GM12878 (cell line): Measurements from ENCODE around the gene MYRFL. TPM values are rescaled to one million over a fixed set of nuclear protein-coding genes. Genes with fewer than 3 reads are reported as not detected.

Experiments
- ATAC-seq: fragments of 200-7000 bp; cut with Tn5 transposase; 3 replicates; pipeline ENCODE4 v1.9.1; 2020; ENCODE audit warnings: mild to moderate bottlenecking, moderate library complexity
- BruUV-seq: library from RNA; stranded (reverse); fragments of 400-500 nt; replicated peaks from 2 replicates; lab custom pipeline; 2021; lab: Mats Ljungman, UMichigan
- CTCF ChIA-PET: fragments of 300-600 bp; sonication (Branson Sonifier 250); formaldehyde crosslinking; extraction: SDS; loops from one replicate; lab custom pipeline; 2021; ENCODE audit warnings: inconsistent platforms; lab: Yijun Ruan, JAX
- POLR2A ChIA-PET: fragments of 350-600 bp; formaldehyde crosslinking; extraction: SDS; loops from one replicate; lab custom pipeline; 2021; ENCODE audit warnings: inconsistent platforms; lab: Charles Lee
- RAD21 ChIA-PET: fragments of 300-600 bp; sonication (Branson Sonifier 250); formaldehyde crosslinking; loops from one replicate; lab custom pipeline; 2023; ENCODE audit warnings: antibody characterized with exemption; ENCODE audit not compliant: unreplicated experiment; lab: Charles Lee
- SMC1A ChIA-PET: fragments of 300-600 bp; sonication (Branson Sonifier 250); formaldehyde crosslinking; loops from one replicate; lab custom pipeline; 2023; ENCODE audit not compliant: unreplicated experiment, uncharacterized antibody; lab: Charles Lee
- DNase-seq: peaks from one replicate; pipeline ENCODE4 v3.0.0-alpha.2; 2011; ENCODE audit warnings: low read depth, low spot score
- FAIRE-seq: peaks from 3 replicates; lab custom pipeline; 2011; peaks lifted over from hg19 to GRCh38; lab: Jason Lieb, UNC
- H2AFZ ChIP-seq: 2 replicates; pipeline ENCODE4 v1.6.0; 2011; ENCODE audit warnings: low read depth, low read length, control low read depth; ENCODE audit not compliant: control insufficient read depth
- H3K27ac ChIP-seq: 2 replicates; pipeline ENCODE4 v1.5.1; 2011; ENCODE audit warnings: control low read depth; ENCODE audit not compliant: control insufficient read depth, insufficient read depth
- H3K27me3 ChIP-seq, 2 experiments: replicated peaks in 1 of 2; 2 replicates each; pipeline versions ENCODE4 v1.6.0 to v1.6.1; 2011; ENCODE audit warnings: low read length in 1 of 2; ENCODE audit not compliant: control insufficient read depth in 2 of 2, insufficient read depth in 2 of 2
- H3K36me3 ChIP-seq, 2 experiments: 2 replicates each; pipeline ENCODE4 v1.5.1; 2011; ENCODE audit warnings: low read length in 1 of 2; ENCODE audit not compliant: control insufficient read depth in 2 of 2, insufficient read depth in 2 of 2
- H3K4me1 ChIP-seq: 2 replicates; pipeline ENCODE4 v1.6.1; 2011; ENCODE audit warnings: mild to moderate bottlenecking, low read length, moderate library complexity, mixed read lengths; ENCODE audit not compliant: control insufficient read depth, insufficient read depth
- H3K4me2 ChIP-seq: 2 replicates; pipeline ENCODE4 v1.6.0; 2011; ENCODE audit warnings: control low read depth; ENCODE audit not compliant: control insufficient read depth, insufficient read depth
- H3K4me3 ChIP-seq: fragments of 200-600 bp; sonication (generic); 2 replicates; pipeline ENCODE4 v1.5.1; 2016
- H3K79me2 ChIP-seq: 2 replicates; pipeline ENCODE4 v1.6.0; 2011; ENCODE audit warnings: low read length; ENCODE audit not compliant: control insufficient read depth, insufficient read depth
- H3K9ac ChIP-seq: 2 replicates; pipeline ENCODE4 v1.8.0; 2011; ENCODE audit warnings: low read length, control low read depth, mixed read lengths; ENCODE audit not compliant: control insufficient read depth, insufficient read depth
- H3K9me3 ChIP-seq: replicated peaks from 3 replicates; pipeline ENCODE4 v1.5.1; 2011; ENCODE audit warnings: mild to moderate bottlenecking, low read length; ENCODE audit not compliant: control insufficient read depth, insufficient read depth
- H4K20me1 ChIP-seq: 2 replicates; pipeline ENCODE4 v1.6.0; 2011; ENCODE audit not compliant: control insufficient read depth, insufficient read depth
- CEBPZ ChIP-seq: fragments of 150-350 bp; IDR thresholded peaks from 2 replicates; pipeline ENCODE4 v1.6.1; 2016; ENCODE audit warnings: low read depth, low read length
- CHD1 ChIP-seq: IDR thresholded peaks from 2 replicates; pipeline ENCODE4 v1.6.1; 2012; ENCODE audit warnings: low read depth, low read length, improper control_type of control experiment
- FOXM1 ChIP-seq: IDR thresholded peaks from 2 replicates; pipeline ENCODE4 v1.6.1; 2012; ENCODE audit warnings: low read depth, mild to moderate bottlenecking, inconsistent platforms, low read length, moderate library complexity
- IRF5 ChIP-seq: fragments of 450-650 bp; IDR thresholded peaks from 2 replicates; pipeline ENCODE4 v1.6.1; 2017; ENCODE audit warnings: borderline replicate concordance
- KDM1A ChIP-seq: fragments of 200-600 bp; sonication (generic); IDR thresholded peaks from 2 replicates; pipeline ENCODE4 v1.6.1; 2016; ENCODE audit warnings: borderline replicate concordance
- NR2C1 ChIP-seq: fragments of 450-650 bp; IDR thresholded peaks from 2 replicates; pipeline ENCODE4 v1.6.1; 2017; ENCODE audit warnings: antibody characterized with exemption, mild to moderate bottlenecking, moderate library complexity
- PRDM15 ChIP-seq: fragments of 450-650 bp; formaldehyde crosslinking; IDR thresholded peaks from 2 replicates; pipeline ENCODE4 v1.4.0; 2020; ENCODE audit warnings: mild to moderate bottlenecking, moderate library complexity
- RAD21 ChIP-seq: IDR thresholded peaks from 2 replicates; pipeline ENCODE4 v1.6.1; 2011; ENCODE audit warnings: mild to moderate bottlenecking, low read depth, low read length, moderate library complexity; ENCODE audit not compliant: insufficient read depth
- RFX5 ChIP-seq: IDR thresholded peaks from 2 replicates; pipeline ENCODE4 v1.6.1; 2011; ENCODE audit warnings: low read depth, low read length, improper control_type of control experiment
- SIN3A ChIP-seq: IDR thresholded peaks from 2 replicates; pipeline ENCODE4 v1.6.1; 2012; ENCODE audit warnings: low read depth, low read length, improper control_type of control experiment
- SIX5 ChIP-seq: IDR thresholded peaks from 2 replicates; pipeline ENCODE4 v1.6.1; 2011; ENCODE audit warnings: mild to moderate bottlenecking, low read depth, low read length, moderate library complexity; ENCODE audit not compliant: severe bottlenecking
- SKIL ChIP-seq: fragments of 450-650 bp; IDR thresholded peaks from 2 replicates; pipeline ENCODE4 v1.6.1; 2017; ENCODE audit warnings: mild to moderate bottlenecking, low read depth, inconsistent platforms; ENCODE audit not compliant: poor library complexity, severe bottlenecking
- SMAD1 ChIP-seq: fragments of 450-650 bp; IDR thresholded peaks from 2 replicates; pipeline ENCODE4 v1.6.1; 2018; ENCODE audit warnings: mild to moderate bottlenecking, low read depth; ENCODE audit not compliant: partially characterized antibody
- SP1 ChIP-seq: IDR thresholded peaks from one replicate; pipeline ENCODE4 v1.6.1; 2011; ENCODE audit warnings: low read depth, low read length
- ZNF24 ChIP-seq: fragments of 450-650 bp; IDR thresholded peaks from 2 replicates; pipeline ENCODE4 v1.6.1; 2017; ENCODE audit warnings: antibody characterized with exemption, mild to moderate bottlenecking
- WGBS: methylation state at CpG from one replicate; pipeline ENCODE4 v1.1.6; 2016; ENCODE audit warnings: low lambda C conversion rate; ENCODE audit not compliant: insufficient replicate concordance, insufficient coverage; ENCODE audit errors: missing lambda C conversion rate; 5-methylcytosine and 5-hydroxymethylcytosine counted together
- in situ Hi-C: fragments of 300-500 bp; cut with MboI; formaldehyde crosslinking; loops from 9 replicates; pipeline ENCODE4 v1.14.3; 2018; ENCODE audit warnings: mixed read lengths
- intact Hi-C: fragments of 100-400 bp; cut with micrococcal nuclease; formaldehyde crosslinking; loops from one replicate; pipeline ENCODE4 v1.14.2; 2022; ENCODE audit not compliant: unreplicated experiment
- polyA plus RNA-seq, 11 experiments: library from polyadenylated mRNA; depleted of rRNA in 4 of 11; unstranded in 6 of 11; stranded (reverse) in 5 of 11; fragments of >200 nt; fragmentation: Nextera tagmentation in 4 of 11; fragmentation: Illumina TruSeq in 1 of 11; extraction: Ambion mirVana in 4 of 11; extraction: Trizol in 1 of 11; gene quantifications; 1 replicate in 1 of 11; 2 replicates in 10 of 11; pipeline versions ENCODE4 v1.2.1 to v1.2.3, GENCODE V29; 2011 to 2016; ENCODE audit warnings: inconsistent platforms in 2 of 11, missing spikeins in 2 of 11, low read depth in 1 of 11
- total RNA-seq, 4 experiments: library from RNA; depleted of rRNA in 3 of 4; stranded (reverse); fragments of >200 nt in 3 of 4; fragmentation: Illumina TruSeq in 1 of 4; extraction: Trizol in 1 of 4; gene quantifications; 2 replicates each; pipeline versions ENCODE4 v1.2.1 to v1.2.3, GENCODE V29; 2013 to 2021

Gene MYRFL
- total and polyA plus RNA-seq, 10 of the 15 experiments (the other 5 are each of a cell fraction or from before 2014, with no cell fraction given): 0.24 to 1.8 (median 0.64) TPM

GRCh38 chr12:69966409-69966808 is 141.4 kb downstream of the MYRFL start:
- ChIA-PET SMC1A (interaction anchor here (0.8 kb wide), 1 partner anchor 9 kb away, joined by 4 read pairs; no protein-coding TSS in a partner anchor), RAD21 (no interaction called here), POLR2A (no interaction called here), CTCF (no interaction called here)
- Histone ChIP-seq H3K9ac (no peak overlapping the region), H3K27ac (no peak overlapping the region), H3K4me1 (no peaks in the 10 kb centered on the region), H3K27me3 (no peaks in the 10 kb centered on the region), H3K9me3 (no peaks in the 10 kb centered on the region), H2AFZ (no peak overlapping the region), H3K36me3 (no peaks in the 10 kb centered on the region), H3K4me2 (no peak overlapping the region), H4K20me1 (no peaks in the 10 kb centered on the region), H3K79me2 (no peaks in the 10 kb centered on the region), H3K4me3 (no peak overlapping the region)
- no peak for FAIRE-seq
- no TSS peak for BruUV-seq
- no peak for DNase-seq
- ATAC-seq: no peak
- intact Hi-C loops: no loop called here
- 90% methylated on average over 1 of the region's 1 CpG for WGBS
- in situ Hi-C loops: no loop called here
- no peak for TF ChIP-seq IRF5
- no peak for TF ChIP-seq SKIL
- TF ChIP-seq CHD1: no peak
- TF ChIP-seq ZNF24: no peak
- TF ChIP-seq KDM1A: no peak
- TF ChIP-seq CEBPZ: no peak
- no peak for TF ChIP-seq SP1
- TF ChIP-seq PRDM15 (CRISPR knock-in tag): no peak
- no peak for TF ChIP-seq RAD21
- TF ChIP-seq FOXM1: no peak
- TF ChIP-seq NR2C1: no peak
- no peak for TF ChIP-seq RFX5
- TF ChIP-seq SMAD1: no peak
- TF ChIP-seq SIN3A: no peak
- TF ChIP-seq SIX5: no peak
